PC-3 (cell line): ENCODE results near the gene PRRG4. TPM values are rescaled to one million over a fixed set of nuclear protein-coding genes. Genes with fewer than 3 reads are reported as not detected.
A peak's percentile ranks its signal among the peaks of the same experiment; 100 is the strongest.

Source experiments
- ATAC-seq: fragments of 200-7000 bp; cut with Tn5 transposase; 2 replicates; pipeline ENCODE4 v1.9.1; 2020; ENCODE audit warnings: mild to moderate bottlenecking, moderate library complexity
- BruUV-seq: library from RNA; stranded (reverse); fragments of 400-500 nt; replicated peaks from 2 replicates; lab custom pipeline; 2021; lab: Mats Ljungman, UMichigan
- CTCF ChIA-PET: fragments of 300-600 bp; sonication (Branson Sonifier 250); formaldehyde crosslinking; loops from one replicate; lab custom pipeline; 2022; ENCODE audit warnings: antibody characterized with exemption; lab: Charles Lee
- POLR2A ChIA-PET: fragments of 300-600 bp; sonication (Branson Sonifier 250); formaldehyde crosslinking; loops from one replicate; lab custom pipeline; 2022; ENCODE audit warnings: antibody characterized with exemption; ENCODE audit not compliant: unreplicated experiment; lab: Charles Lee
- DNase-seq: peaks from one replicate; pipeline ENCODE4 v3.0.0-alpha.2; 2015
- H2AFZ ChIP-seq: fragments of 300-600 bp; sonication (generic); 2 replicates; pipeline ENCODE4 v1.6.0; 2016; ENCODE audit warnings: antibody characterized with exemption, low read length
- H3F3A ChIP-seq: fragments of 300-600 bp; sonication (generic); one replicate; pipeline ENCODE4 v1.6.0; 2017; ENCODE audit warnings: antibody characterized with exemption, low read length, control low read depth, mild to moderate bottlenecking; ENCODE audit not compliant: unreplicated experiment
- H3K27ac ChIP-seq: fragments of 300-600 bp; sonication (generic); 2 replicates; pipeline ENCODE4 v1.5.1; 2016; ENCODE audit warnings: mild to moderate bottlenecking, low read length
- H3K27me3 ChIP-seq: fragments of 300-600 bp; sonication (generic); 2 replicates; pipeline ENCODE4 v1.6.1; 2016; ENCODE audit warnings: low read length, mixed read lengths
- H3K36me3 ChIP-seq: fragments of 300-600 bp; sonication (generic); 2 replicates; pipeline ENCODE4 v1.6.1; 2016; ENCODE audit warnings: low read depth, mixed run types, low read length, mixed read lengths
- H3K4me1 ChIP-seq: fragments of 300-600 bp; sonication (generic); 2 replicates; pipeline ENCODE4 v1.5.1; 2016; ENCODE audit warnings: low read length; ENCODE audit not compliant: insufficient read depth
- H3K4me2 ChIP-seq: fragments of 300-600 bp; sonication (generic); 2 replicates; pipeline ENCODE4 v1.6.0; 2016; ENCODE audit warnings: low read length
- H3K4me3 ChIP-seq: fragments of 300-600 bp; sonication (generic); 2 replicates; pipeline ENCODE4 v1.5.1; 2016; ENCODE audit warnings: mild to moderate bottlenecking, low read length, mixed read lengths
- H3K79me2 ChIP-seq: fragments of 300-600 bp; sonication (generic); 2 replicates; pipeline ENCODE4 v1.6.1; 2017; ENCODE audit warnings: low read length, mixed read lengths
- H3K9ac ChIP-seq: fragments of 300-600 bp; sonication (generic); 2 replicates; pipeline ENCODE4 v1.6.0; 2016; ENCODE audit warnings: mild to moderate bottlenecking, low read length
- H3K9me2 ChIP-seq: fragments of 300-600 bp; sonication (generic); replicated peaks from 2 replicates; pipeline ENCODE4 v1.6.1; 2016; ENCODE audit warnings: mixed run types, low read length, mixed read lengths
- H3K9me3 ChIP-seq: fragments of 300-600 bp; sonication (generic); 2 replicates; pipeline ENCODE4 v1.6.1; 2016; ENCODE audit warnings: low read length, mixed read lengths
- H4K20me1 ChIP-seq: fragments of 300-600 bp; sonication (generic); 2 replicates; pipeline ENCODE4 v1.6.1; 2016; ENCODE audit warnings: low read length, mixed read lengths
- EZH2 ChIP-seq: fragments of 300-600 bp; sonication (generic); IDR thresholded peaks from one replicate; pipeline ENCODE4 v1.6.1; 2017; ENCODE audit warnings: antibody characterized with exemption, mild to moderate bottlenecking, low read length; ENCODE audit not compliant: unreplicated experiment
- EZH2phosphoT487 ChIP-seq: fragments of 300-600 bp; sonication (generic); IDR thresholded peaks from 2 replicates; pipeline ENCODE4 v1.6.1; 2018; ENCODE audit warnings: mild to moderate bottlenecking, antibody characterized with exemption, low read length, borderline replicate concordance
- intact Hi-C: fragments of 100-400 bp; cut with micrococcal nuclease; formaldehyde crosslinking; loops from 2 replicates; pipeline ENCODE4 v1.9.0; 2023
- total RNA-seq: library from RNA; depleted of rRNA; stranded (reverse); fragments of >200 nt; gene quantifications from 2 replicates; pipeline ENCODE4 v1.2.3, GENCODE V29; 2014
- TF ChIP-seq, protein P1 (sequence below): fragments of 300-600 bp; sonication (generic); conservative IDR thresholded peaks from 2 replicates; pipeline ENCODE4 v1.5.1; 2017; ENCODE audit warnings: antibody characterized with exemption, low read depth, mild to moderate bottlenecking, low read length

Gene PRRG4
- total RNA-seq, 1 experiment from 2014 or later: 17.9 TPM

DNA sequence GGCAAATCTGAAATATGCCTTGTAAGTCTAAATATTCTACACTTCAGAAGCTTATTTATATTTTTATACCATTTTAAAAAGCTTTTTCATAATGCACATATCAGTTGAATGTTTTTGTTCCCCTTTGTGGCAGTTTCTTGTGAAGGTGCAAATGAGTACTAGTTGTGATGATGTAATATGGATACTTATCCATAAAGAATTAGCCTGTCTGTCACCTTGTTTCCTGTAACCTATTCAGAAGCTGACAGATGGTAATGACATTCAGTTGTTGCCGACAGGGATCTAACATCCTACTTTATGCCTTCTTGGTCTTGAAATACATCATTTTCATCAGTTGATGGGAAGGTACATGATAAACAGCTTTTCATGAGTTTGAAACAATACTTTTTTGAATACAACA, 65.7 kb downstream of the PRRG4 start:
- no peak for DNase-seq
- no peak overlapping the region for H2AFZ ChIP-seq
- ChIA-PET POLR2A (interaction anchor here (0.7 kb wide), 1 partner anchor 168 kb away, joined by 4 read pairs; no protein-coding TSS in a partner anchor), CTCF (no interaction called here)
- peaks cover 6% of the 10 kb centered on the region; the same call in 1 of the 2 replicates for H4K20me1 ChIP-seq
- TF ChIP-seq EZH2 (no peak), EZH2phosphoT487 (no peak)
- TF ChIP-seq, protein P1, sequence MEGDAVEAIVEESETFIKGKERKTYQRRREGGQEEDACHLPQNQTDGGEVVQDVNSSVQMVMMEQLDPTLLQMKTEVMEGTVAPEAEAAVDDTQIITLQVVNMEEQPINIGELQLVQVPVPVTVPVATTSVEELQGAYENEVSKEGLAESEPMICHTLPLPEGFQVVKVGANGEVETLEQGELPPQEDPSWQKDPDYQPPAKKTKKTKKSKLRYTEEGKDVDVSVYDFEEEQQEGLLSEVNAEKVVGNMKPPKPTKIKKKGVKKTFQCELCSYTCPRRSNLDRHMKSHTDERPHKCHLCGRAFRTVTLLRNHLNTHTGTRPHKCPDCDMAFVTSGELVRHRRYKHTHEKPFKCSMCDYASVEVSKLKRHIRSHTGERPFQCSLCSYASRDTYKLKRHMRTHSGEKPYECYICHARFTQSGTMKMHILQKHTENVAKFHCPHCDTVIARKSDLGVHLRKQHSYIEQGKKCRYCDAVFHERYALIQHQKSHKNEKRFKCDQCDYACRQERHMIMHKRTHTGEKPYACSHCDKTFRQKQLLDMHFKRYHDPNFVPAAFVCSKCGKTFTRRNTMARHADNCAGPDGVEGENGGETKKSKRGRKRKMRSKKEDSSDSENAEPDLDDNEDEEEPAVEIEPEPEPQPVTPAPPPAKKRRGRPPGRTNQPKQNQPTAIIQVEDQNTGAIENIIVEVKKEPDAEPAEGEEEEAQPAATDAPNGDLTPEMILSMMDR: no peak
- H3K4me1 ChIP-seq: peaks cover 28% of the 10 kb centered on the region
- peaks cover 84% of the 10 kb centered on the region for H3K79me2 ChIP-seq
- BruUV-seq: no TSS peak
- no peak overlapping the region for H3K9ac ChIP-seq
- no peak overlapping the region for H3K4me3 ChIP-seq
- peak overlapping the region; percentile 90; the same call in 1 of the 2 replicates for H3K4me2 ChIP-seq
- H3K27ac ChIP-seq: no peak overlapping the region
- intact Hi-C loops: loop anchor here (10.0 kb wide), 1 partner anchor 169 kb away; no protein-coding TSS in a partner anchor
- no peaks in the 10 kb centered on the region for H3F3A ChIP-seq
- H3K36me3 ChIP-seq: peaks cover 9% of the 10 kb centered on the region; the same call in 1 of the 2 replicates
- H3K9me2 ChIP-seq: no peaks in the 10 kb centered on the region
- H3K9me3 ChIP-seq: no peaks in the 10 kb centered on the region
- H3K27me3 ChIP-seq: no peaks in the 10 kb centered on the region
- no peak for ATAC-seq

DNA sequence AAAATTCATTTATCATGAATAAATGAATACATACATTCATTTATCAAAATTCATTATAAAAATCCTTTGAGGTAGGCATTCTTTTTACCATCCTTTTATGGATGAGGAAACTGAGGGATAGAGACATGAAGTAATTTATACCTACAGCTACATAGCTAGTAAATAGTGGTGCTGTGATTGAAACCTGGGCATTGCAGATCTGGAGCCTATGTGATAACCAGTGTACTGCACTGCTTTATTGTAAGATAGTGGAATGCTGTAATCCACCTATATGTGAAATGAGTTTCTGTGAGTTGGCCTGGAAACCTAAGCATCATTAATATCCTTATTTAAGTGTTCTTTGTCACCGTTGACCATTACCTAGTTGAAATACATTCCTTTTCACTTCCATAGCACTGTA, 67.4 kb downstream of the PRRG4 start:
- peaks cover 13% of the 10 kb centered on the region for H3K4me1 ChIP-seq
- intact Hi-C loops: loop anchor here (10.0 kb wide), 1 partner anchor 168 kb away; no protein-coding TSS in a partner anchor
- CTCF ChIA-PET: no interaction called here
- H3K4me3 ChIP-seq: no peak overlapping the region
- H3K36me3 ChIP-seq: peaks cover 9% of the 10 kb centered on the region; the same call in 1 of the 2 replicates
- H2AFZ ChIP-seq: no peak overlapping the region
- no peaks in the 10 kb centered on the region for H3K27me3 ChIP-seq
- H3K4me2 ChIP-seq: no peak overlapping the region
- H3K27ac ChIP-seq: no peak overlapping the region
- peaks cover 93% of the 10 kb centered on the region for H3K79me2 ChIP-seq
- H3F3A ChIP-seq: no peaks in the 10 kb centered on the region
- H3K9me3 ChIP-seq: no peaks in the 10 kb centered on the region
- POLR2A ChIA-PET: no interaction called here
- H3K9ac ChIP-seq: no peak overlapping the region
- H4K20me1 ChIP-seq: peaks cover 6% of the 10 kb centered on the region; the same call in 1 of the 2 replicates
- no peak for TF ChIP-seq EZH2phosphoT487
- no peak for TF ChIP-seq EZH2
- TF ChIP-seq, protein P1: no peak
- BruUV-seq: no TSS peak
- H3K9me2 ChIP-seq: no peaks in the 10 kb centered on the region
- ATAC-seq: no peak
- DNase-seq: no peak

DNA sequence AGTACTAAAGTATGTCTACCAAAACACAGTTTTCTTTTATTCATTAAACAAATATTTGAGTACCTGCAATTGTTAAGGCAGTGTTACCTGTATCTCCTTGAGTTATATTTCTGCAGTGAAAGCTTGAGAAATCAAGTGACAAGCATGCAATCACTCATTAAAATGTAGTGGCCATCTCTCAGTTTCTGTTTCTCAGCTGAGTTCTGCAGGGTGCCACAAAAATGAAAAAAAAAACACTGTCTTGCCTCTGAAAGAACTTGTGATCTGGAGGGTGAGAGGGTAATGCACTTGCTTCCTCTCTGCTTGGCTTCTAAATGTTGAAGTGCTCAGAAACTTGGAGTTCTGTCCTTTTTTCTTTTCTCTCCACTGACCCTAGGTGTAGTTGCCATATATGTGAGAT, 69.7 kb downstream of the PRRG4 start:
- Histone ChIP-seq H3K27me3 (no peaks in the 10 kb centered on the region), H3K9me2 (no peaks in the 10 kb centered on the region), H3K4me2 (no peak overlapping the region), H3K9ac (no peak overlapping the region), H4K20me1 (peaks cover 10% of the 10 kb centered on the region; the same call in 1 of the 2 replicates), H3K27ac (no peak overlapping the region), H3K9me3 (no peaks in the 10 kb centered on the region), H3F3A (no peaks in the 10 kb centered on the region), H3K79me2 (peaks cover 99% of the 10 kb centered on the region), H3K36me3 (peaks cover 9% of the 10 kb centered on the region; the same call in 1 of the 2 replicates), H3K4me3 (no peak overlapping the region), H2AFZ (no peak overlapping the region), H3K4me1 (peaks cover 12% of the 10 kb centered on the region)
- DNase-seq (no peak), ATAC-seq (0 out of 2 replicates have a peak, but pooled peaks have one; percentile 22)
- intact Hi-C loops: loop anchor here (10.0 kb wide), 1 partner anchor 165 kb away; no protein-coding TSS in a partner anchor
- POLR2A ChIA-PET: no interaction called here
- CTCF ChIA-PET: no interaction called here
- TF ChIP-seq EZH2phosphoT487 (no peak), EZH2 (no peak)
- TF ChIP-seq, protein P1: no peak
- no TSS peak for BruUV-seq
